GM19438 (cell line): Measurements from ENCODE around the gene FAF1.

Source experiments
- ATAC-seq: cut with Tn5 transposase; IDR thresholded peaks from one replicate; pipeline ENCODE4 v1.9.1; 2021; ENCODE audit warnings: low read depth; ENCODE audit not compliant: unreplicated experiment

The FAF1 gene

DNA sequence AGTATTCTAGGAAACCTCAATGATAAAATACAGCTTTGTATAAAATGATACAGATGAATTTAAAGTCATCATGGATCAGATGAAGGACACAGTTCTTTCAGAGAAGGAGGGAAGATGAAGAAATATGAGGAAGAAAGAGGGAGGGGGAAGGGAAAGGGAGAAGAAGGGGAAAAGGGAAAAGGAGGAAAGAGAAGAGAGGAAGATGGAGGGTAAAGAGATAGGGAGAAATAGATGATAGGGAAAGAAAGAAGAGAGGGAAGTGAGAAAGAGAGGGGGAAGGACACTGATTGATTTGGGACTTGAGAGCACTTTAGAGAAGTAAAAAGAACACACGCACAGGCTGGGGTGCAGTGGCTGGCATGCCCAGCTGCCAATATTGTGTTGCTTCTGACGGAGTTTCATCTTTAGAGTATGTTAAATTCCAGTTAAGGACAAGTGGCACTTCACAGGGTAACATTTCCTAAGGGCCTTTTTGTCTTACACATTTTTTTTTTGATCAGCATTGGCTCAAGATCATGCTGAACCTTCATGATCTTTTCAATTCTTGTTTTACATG is 300.9 kb downstream of the FAF1 start:
- no peak for ATAC-seq

DNA sequence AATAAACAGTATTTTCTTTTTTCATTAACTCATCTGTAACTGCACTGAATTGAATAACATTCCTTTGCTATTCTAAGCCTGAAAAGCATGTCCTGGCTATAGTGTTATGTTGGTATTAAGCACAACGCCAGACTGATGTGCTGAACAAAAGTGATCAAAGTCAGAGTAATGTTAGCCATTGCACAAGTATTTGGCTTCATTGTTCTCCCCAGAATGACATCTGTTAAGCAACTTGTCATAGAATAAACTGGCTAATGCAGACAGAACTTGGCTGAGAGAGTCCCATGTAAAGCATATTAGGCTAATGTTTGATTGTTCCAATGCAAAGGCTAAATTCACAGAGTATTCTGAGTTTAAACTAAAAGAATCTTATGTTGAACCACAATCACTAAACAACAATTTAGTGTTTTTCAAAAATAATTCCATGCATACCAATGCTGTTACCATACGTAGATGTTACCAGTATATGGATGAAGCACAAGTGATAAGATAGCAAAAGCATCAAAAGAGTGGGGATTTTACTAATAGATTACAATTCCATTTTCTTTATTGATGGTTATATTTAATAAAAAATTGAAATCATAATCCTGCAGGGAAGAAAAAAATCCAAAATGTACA is 301.5 kb downstream of the FAF1 start:
- no peak for ATAC-seq

DNA sequence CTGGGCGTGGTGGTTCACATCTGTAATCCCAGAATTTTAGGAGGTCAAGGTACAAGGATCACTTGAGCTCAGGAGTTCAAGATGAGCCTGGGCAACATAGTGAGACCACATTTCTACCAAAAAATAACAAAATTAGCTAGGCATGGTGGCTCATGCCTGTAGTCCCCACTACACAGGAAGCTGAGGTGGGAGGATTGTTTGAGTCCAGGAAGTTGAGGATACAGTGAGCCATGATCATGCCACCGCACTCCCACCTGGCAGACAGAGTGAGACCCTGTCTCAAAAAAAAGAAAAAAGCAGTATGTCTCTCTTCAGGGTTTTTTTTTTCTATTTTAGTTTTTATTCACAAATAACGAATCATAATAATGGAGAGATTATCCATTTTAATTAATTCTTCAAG is 303.1 kb downstream of the FAF1 start:
- no peak for ATAC-seq

DNA sequence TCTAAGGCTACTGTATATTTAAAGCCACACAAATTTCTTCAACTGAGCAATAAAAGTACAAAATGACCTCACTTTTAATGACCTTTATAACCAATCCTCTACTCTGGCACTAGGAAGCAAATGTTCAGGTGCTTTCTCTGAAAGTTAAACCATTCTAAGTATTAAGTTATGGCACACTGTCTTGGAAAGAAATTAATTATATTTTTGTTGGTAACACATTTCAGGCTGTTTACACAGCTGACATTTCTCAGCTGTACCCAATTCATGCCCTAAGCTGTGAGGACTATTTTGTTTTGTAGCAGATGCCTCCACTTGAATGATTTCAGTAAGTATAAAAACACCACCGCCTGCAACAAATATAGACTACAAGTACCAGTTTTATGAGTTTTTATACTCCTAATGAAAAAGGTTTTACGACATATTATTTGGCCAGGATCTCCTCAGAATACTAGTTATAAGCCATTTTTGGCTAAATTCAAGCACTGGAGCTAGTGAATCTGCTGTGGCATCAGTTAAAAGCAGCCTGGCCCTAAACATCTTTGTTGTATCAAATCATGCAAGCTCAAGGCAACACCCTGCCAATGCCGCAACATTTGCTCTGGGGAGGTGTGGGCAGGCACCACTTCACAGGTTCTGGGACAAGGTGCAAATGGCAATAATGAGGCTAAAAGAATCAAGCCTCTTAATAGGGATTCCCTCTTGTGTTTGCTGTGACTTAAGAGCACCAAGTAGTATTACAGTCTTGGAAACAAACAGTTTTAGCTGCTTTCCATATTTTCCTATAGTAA is 308.4 kb downstream of the FAF1 start:
- ATAC-seq: no peak

DNA sequence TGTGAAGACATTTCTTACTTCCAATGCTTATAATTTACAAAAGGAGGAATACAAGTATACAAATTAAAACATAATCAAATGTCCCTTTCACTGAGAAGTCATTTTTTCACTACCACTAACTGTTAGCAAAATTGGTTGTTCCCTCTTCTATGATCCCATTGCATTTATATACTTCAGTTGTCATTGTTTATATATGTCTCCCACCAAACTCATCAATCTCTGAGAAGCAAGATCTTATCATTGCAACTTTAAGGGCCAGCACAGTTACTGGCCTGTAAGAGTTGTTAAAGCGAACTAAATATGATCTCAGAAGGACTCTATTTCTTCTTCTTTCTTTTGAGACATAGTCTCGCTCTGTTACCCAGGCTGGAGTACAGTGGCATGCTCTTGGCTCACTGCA is 313.5 kb downstream of the FAF1 start:
- no peak for ATAC-seq

DNA sequence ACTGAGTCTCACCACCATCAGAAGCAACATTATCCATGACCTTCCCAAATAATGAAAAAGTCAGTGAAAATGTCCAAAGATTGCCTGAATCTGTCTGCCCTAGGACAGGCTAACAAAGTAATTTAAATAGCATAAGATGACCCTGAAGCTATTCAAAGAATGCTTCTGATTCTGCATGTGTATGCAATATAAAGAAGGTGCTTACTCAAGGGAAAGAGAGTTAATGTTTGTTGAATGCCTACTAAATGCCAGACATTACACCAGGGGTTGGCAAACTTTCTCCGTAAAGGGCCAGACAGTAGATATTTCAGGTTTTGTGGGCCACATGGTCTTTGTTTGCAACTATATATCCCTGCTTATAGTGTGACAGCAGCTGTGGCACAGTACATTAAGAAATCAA is 314.9 kb downstream of the FAF1 start:
- ATAC-seq: no peak

DNA sequence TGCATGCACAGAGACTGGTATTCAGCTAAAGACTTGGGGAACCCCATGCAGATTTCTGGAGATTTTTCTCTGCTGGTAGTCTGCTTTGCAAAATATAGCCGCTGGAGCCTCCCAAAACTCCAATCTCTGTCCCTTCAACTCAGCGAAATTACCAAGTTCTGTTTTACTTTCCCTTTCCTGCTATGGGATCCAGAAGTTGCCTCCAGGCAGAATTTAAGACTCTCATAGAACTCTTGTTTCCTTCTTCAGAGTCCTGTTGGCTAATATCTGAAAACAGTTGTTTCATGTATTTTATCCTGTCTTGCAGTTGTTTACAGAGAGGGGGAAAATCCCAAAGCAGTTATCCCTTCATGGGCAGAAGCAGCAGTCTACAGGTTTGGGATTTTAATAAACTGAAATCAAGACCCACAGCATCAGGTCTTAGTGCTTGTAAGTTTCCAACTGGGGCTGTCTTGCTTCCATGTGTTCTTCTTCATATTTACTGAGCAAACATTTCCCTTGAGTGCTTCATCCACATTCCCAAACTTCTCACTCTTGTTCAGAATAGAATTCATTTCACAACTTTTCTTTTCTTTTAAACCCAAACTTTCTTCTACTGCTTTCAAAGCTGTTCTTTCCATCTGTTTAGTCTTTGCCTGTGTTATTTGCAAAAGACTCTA is 315.5 kb downstream of the FAF1 start:
- no peak for ATAC-seq

DNA sequence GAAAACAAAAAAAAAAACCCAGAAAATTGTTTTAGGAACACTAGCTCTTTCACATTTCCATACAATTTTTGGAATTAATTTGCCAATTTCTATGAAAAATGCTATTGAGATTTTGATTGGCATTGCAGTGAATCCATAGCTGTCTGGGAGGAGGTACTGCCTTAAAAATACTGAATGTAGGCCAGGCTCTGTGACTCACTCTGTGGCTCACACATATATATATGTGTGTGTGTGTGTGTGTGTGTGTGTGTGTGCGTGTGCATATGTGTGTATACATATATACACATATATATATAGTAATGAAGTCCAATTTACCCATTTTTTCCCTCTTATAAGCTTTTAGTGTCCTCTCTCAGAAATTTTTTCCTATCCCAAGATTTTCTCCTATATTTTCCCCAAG is 322.6 kb downstream of the FAF1 start:
- no peak for ATAC-seq

DNA sequence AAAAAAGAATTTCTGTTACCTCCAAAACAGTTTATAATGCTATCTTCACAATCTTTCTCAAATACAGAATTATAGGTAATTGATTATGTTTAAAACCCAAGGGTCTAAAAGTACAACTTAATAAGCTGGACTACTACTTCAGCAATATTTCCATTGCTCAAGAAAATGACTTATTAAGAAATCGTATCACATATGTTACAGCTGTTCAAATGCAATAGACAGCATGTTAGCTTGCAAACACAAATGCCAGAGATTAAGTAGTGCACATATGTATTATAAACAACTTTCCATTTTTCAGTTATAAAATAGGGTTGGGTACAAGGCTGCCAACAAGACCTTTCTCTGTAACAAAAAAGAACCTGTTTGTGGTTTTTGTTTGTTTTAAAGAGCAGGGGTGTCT is 325.8 kb downstream of the FAF1 start:
- ATAC-seq: no peak

DNA sequence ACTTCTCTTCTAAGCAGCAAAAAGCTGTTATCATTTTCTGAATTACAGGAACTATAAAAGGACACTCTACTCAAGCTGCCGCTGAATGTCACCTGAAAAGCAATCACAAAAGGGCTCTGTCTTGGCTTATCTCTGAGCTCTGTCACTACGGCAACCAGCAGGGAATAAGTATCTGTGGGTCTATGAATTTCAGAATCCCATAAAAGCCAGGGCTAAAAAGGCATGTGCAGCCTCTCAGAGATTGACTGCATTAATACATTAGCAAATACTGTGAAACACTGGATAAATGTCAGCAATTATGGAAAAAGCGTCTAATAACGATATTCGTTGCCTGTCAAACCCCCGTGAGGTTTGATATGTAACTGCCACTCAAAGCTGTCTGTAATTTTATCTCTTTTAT is 326.6 kb downstream of the FAF1 start:
- no peak for ATAC-seq

DNA sequence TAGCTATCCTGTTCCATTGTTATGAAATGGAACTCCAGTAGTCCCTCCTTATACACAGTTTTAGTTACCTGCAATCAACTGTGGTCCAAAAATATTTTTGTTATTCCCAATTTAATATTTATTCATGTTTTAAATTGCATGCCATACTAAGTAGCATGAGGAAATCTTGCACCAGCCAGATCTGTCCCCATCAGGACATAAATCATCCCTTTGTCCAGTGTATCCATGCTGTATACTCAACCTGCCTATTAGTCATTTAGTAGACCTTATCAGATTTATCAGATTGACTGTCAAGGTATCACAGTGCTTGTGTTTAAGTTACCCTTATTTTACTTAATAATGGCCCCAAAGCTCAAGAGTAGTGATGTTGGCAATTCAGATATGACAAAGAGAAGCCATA is 328.9 kb downstream of the FAF1 start:
- ATAC-seq: no peak

DNA sequence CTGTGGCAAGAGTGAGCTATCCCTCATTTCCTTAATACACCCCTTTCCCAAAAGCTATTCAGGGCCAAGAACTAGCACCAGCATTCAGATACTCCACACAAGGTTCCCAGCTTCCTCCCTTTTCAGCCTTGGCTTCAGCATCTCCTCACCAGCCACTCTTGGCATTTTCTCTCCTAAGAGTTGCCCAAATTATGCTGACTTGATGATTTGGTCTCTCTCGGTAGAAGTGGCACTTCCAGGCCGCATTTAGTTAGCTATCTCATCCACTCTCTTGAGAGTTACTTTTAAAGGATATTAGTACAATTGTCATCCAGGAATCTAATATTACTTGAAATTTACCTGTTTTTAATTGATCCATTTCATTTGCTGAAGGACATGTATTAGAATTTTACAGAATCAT is 337.8 kb downstream of the FAF1 start:
- no peak for ATAC-seq

DNA sequence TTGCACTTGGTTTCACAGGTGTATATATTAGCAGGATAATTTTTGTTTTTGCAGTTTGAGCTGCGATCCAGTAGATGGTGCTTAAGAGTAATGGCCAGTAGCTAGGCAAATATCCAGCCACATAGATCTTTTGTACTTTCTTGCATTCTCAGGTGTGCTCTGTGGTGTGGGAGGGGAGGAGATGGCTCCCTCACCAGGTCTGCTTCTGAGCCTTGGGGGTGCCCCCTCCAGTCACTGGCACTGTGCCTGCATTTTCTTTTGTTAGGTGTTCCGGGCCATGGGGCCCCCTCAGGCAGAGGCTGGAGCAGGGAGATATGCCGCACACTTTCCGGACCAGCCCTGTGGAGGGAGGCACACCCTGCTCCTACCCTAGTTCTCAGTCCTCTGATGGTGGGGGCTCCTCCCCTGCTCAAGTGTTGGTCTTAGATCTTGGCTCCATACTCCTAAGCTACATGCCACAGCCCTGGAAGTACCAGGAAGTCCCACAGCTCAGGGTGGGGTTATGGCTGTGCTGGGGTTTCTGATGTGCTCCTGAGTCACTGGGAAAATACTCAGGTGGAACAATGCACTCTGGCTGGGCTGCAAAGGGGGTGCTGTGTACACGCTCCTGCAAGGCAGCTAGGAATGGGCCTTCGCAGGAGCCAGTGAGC is 339.3 kb downstream of the FAF1 start:
- ATAC-seq: no peak

DNA sequence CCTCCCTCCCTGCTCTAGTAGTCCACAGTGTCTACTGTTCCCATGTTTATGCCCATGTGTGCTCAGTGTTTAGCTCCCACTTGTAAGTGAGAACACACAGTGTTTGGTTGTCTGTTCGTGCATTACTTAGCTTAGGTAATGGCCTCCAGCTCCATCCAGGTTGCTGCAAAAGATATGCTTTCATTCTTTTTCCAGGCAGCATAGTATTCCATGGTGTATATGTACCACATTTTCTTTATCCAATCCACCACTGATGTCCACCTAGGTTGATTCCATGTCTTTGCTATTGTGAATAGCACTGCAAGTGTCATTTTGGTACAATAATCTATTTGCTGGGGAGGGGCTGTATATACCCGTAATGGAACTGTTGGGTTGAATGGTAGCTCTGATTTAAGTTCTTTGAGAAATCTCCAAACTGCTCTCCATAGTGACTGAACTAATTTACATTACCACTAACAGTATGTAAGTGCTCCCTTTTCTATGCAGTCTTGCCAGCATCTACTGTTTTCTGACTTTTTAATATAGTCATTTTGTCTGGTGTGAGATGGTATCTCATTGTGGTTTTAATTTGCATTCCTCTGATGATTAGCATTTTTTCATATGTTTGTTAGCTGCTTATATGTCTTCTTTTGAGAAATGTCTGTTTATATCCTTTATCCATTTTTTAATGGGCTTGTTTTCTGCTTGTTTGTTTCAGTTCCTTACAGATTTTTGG is 344.9 kb downstream of the FAF1 start:
- no peak for ATAC-seq

DNA sequence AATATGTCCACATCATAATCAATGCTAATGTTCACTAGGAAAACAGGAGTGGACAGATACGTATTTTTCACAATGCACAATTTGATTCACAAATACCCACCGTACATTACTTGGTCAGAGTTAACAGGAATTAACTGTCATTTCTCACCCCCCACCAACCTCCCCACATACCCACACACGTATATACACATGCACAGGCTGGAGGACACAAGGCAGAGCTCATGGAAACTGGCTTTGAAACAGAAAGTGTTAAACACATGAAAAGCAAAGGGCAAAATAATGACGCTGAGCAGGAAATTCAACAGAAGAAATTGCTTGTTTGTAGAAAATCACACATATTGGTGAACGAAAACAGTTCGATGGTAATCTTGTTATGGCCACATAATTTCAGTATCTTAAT is 348.4 kb downstream of the FAF1 start:
- ATAC-seq: no peak

DNA sequence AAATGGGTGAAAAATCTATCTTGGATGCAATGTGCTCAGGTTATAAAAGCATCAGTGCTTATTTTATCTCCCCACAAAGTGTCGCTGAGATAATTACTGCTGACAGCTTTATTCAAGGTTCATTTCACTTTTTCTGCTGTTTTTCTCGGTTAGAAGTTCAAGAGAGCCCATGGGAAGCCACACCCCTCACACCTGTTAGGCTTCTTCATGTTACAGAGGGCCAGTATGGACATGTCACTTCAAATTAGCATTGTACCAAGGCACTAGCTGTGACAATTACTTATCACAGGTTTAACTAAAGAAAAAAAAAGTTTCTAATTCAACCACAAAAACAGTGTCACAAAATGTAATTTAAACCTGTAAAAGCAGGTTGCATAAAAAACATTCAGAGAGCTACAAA is 349.5 kb downstream of the FAF1 start:
- no peak for ATAC-seq

DNA sequence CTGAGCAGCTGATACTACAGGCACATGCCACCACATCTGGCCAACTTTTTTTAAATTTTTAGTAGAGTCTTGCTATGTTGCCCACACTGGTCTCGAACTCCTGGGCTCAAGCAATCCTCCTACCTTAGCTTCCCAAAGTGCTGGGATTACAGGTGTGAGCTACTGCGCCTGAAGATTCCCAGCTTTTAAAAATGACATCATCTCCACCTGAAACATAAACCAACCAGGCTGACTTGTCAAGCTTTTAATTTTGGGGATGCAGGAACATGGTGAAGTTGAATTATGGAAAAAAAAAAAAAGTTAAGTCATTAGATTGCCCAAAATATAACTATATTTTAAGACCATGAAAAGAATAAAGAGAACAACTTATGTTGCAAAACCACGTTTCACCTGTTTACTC is 350.6 kb downstream of the FAF1 start:
- ATAC-seq: no peak

DNA sequence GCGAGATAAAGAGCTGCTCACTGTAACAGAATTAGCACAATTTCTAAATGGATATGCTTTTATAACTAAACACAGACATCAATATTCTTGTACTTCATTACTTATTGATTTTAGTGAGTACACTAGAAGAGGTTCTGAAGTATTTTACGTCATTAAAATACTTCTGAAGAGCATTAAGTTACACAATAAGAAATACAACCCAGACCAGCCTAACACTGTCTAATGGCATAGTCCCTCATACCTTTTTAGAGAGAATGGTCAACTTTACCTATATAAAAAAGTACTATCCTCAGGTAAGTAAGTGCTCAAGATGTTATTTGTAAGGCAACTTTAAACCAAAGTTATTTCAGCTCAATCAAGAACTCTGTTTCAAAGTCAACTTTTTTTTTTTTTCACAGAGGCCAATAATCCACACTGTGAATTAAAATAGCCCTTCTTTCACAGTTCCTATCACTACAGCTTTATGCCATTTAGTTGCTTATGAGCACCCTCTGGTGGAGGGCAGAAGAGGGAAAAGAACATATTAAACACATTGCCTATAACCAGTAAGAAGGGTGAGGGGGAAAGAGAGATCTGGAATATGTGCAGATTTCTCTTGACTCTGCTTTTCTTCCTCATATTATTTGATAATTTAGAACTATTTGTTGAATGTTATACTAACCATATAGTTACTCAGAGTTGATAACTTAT is 354.7 kb downstream of the FAF1 start:
- ATAC-seq: peak; percentile 52

DNA sequence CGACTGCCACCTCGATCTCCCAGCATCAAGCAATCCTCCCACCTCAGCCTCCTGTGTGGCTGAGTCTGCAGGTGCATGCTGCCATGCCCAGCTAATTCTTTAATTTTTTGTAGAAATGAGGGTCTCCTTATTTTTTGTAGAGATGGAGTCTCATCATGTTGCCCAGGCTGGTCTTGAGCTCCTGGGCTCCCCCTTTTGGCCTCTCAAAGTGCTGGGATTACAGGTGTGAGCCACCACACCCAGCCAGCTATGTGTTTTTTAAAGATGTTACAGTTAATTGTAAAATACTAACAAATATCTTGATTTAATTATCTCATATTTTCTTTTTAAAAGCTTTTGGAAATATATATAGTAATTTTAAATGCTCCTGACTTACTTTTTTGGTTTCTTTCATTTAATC is 355.5 kb downstream of the FAF1 start:
- no peak for ATAC-seq
